Chondrocyte (in vitro differentiated cells): ENCODE measurements around the gene STK40. TPM values are rescaled to one million over a fixed set of nuclear protein-coding genes. Genes with fewer than 3 reads are reported as not detected.

ENCODE experiments used
- DNase-seq: peaks from one replicate; pipeline ENCODE4 v3.0.0; 2021; ENCODE audit warnings: mixed read lengths, low spot score
- H3K27ac Mint-ChIP-seq: one replicate; pipeline ENCODE4 v1.8.0; 2021; ENCODE audit warnings: mild to moderate bottlenecking, moderate library complexity, mixed read lengths; ENCODE audit not compliant: unreplicated experiment
- H3K27me3 Mint-ChIP-seq: 2 replicates; pipeline ENCODE4 v1.8.0; 2021; ENCODE audit warnings: low read depth, mixed read lengths
- H3K36me3 Mint-ChIP-seq: 2 replicates; pipeline ENCODE4 v1.8.0; 2021; ENCODE audit warnings: low read depth, mixed read lengths
- H3K4me1 Mint-ChIP-seq: 2 replicates; pipeline ENCODE4 v1.8.0; 2021; ENCODE audit warnings: low read depth, mild to moderate bottlenecking, mixed read lengths
- H3K4me3 Mint-ChIP-seq: one replicate; pipeline ENCODE4 v1.8.0; 2021; ENCODE audit warnings: mild to moderate bottlenecking, moderate library complexity, mixed read lengths; ENCODE audit not compliant: unreplicated experiment
- H3K9me3 Mint-ChIP-seq: 2 replicates; pipeline ENCODE4 v1.8.0; 2021; ENCODE audit warnings: low read depth, mixed read lengths
- long read RNA-seq: library from polyadenylated mRNA; stranded (forward); transcript quantifications from one replicate; pipeline ENCODE4 v2.0.0, GENCODE V29; 2021
- total RNA-seq: library from RNA; stranded (reverse); gene quantifications from 3 replicates; pipeline ENCODE4 v1.2.1, GENCODE V29; 2021
- TF ChIP-seq, protein P1 (sequence below): fragments of 200-600 bp; sonication (generic); IDR thresholded peaks from 2 replicates; pipeline ENCODE4 v1.5.0; 2021; ENCODE audit warnings: antibody characterized with exemption, mild to moderate bottlenecking, moderate library complexity

The STK40 gene, protein sequence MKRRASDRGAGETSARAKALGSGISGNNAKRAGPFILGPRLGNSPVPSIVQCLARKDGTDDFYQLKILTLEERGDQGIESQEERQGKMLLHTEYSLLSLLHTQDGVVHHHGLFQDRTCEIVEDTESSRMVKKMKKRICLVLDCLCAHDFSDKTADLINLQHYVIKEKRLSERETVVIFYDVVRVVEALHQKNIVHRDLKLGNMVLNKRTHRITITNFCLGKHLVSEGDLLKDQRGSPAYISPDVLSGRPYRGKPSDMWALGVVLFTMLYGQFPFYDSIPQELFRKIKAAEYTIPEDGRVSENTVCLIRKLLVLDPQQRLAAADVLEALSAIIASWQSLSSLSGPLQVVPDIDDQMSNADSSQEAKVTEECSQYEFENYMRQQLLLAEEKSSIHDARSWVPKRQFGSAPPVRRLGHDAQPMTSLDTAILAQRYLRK
- total RNA-seq = 42.6 to 63.7 TPM (median 59.9 TPM) in 3 replicates
- long read RNA-seq, transcript STK40-204 (11 exons, 3,621 nt) = major isoform, 67 of 122 reads
- long read RNA-seq, partial matches to known transcripts = 18 of 122 reads
- long read RNA-seq, other reads (novel, unspliced or antisense) = 35 of 122 reads

DNA sequence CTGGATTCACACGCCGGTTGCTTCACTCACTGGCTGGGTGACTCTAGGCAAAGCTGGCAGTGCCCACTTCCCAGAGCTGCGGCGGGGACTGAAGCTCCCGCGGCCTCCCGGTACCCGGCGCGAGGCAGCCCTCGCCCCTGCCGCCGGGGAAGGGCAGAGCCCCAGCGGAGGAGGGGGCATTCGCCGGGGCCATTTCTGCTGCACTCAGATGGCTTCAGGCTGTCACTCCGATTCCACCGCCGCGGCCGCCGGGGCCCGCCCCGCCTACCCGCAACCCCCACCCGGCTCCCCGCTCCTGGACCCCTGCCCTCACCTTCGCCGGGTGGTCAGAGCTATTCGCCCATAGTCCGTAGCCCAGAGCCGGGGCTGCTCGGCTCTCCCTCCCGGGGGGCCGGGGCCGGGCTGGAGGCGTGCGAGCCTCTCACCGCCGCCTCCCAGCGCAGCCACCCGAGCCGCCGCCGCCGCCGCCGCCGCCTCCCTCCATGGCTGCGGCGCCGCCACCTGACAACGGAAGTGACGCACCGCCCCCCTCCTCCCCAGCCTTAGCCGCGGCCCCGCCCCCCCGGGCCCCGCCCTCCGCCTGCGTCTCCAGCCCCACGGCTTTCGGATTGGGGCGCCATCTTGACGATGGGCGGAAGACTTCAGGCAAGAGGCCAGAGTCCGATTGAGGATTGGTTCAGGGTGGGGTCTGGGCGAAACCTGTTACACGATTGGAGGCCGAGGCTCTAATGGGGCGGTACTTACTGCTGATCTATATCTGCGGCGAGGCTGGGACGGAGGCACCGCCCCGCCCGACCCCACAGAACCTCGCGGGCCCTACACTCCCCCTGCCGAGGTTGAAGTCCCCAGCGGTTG, at the start of gene STK40:
STK40 (minus strand) TSS at position 515 of the 855 bp plus-strand sequence. CDS start 24,592 bp downstream, outside the sequence.
- peak within 1 kb of the TSS; percentile 100 for H3K27ac Mint-ChIP-seq

DNA sequence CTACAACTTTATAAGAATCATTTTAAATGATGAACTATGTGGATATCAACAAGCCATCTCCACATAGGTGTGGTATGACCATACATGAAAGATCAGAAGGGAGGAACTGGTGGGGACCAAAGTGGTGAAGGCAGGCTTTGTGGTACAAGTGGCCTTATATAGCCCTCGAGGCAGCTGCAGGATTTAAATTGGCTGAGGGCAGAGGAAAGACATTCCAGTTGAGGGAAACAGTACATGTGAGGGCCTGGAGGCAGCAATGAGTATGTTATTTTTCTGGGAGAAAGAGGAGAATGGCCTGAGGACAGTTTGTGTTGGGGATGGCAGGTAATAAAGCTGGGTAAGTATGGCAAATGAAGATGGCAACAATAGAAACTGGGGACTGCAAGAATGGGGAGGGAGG, 47.4 kb upstream of the STK40 start:
- peaks cover 11% of the 10 kb centered on the region for H3K36me3 Mint-ChIP-seq
- peak overlapping the region; percentile 23 for H3K27ac Mint-ChIP-seq
- peaks cover 11% of the 10 kb centered on the region for H3K4me1 Mint-ChIP-seq
- DNase-seq = no peak
- no peaks in the 10 kb centered on the region for H3K9me3 Mint-ChIP-seq
- TF ChIP-seq, protein P1, sequence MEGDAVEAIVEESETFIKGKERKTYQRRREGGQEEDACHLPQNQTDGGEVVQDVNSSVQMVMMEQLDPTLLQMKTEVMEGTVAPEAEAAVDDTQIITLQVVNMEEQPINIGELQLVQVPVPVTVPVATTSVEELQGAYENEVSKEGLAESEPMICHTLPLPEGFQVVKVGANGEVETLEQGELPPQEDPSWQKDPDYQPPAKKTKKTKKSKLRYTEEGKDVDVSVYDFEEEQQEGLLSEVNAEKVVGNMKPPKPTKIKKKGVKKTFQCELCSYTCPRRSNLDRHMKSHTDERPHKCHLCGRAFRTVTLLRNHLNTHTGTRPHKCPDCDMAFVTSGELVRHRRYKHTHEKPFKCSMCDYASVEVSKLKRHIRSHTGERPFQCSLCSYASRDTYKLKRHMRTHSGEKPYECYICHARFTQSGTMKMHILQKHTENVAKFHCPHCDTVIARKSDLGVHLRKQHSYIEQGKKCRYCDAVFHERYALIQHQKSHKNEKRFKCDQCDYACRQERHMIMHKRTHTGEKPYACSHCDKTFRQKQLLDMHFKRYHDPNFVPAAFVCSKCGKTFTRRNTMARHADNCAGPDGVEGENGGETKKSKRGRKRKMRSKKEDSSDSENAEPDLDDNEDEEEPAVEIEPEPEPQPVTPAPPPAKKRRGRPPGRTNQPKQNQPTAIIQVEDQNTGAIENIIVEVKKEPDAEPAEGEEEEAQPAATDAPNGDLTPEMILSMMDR = no peak
- no peaks in the 10 kb centered on the region for H3K27me3 Mint-ChIP-seq
- no peak overlapping the region for H3K4me3 Mint-ChIP-seq

More for the DNA sequence above, at the start of gene STK40:
- H3K27me3 Mint-ChIP-seq = no peaks in the 10 kb centered on the region
- no peaks in the 10 kb centered on the region for H3K9me3 Mint-ChIP-seq
- H3K36me3 Mint-ChIP-seq = peaks cover 5% of the 10 kb centered on the region
- DNase-seq = no peak
- H3K4me3 Mint-ChIP-seq = peak within 1 kb of the TSS; percentile 92
- peaks cover 75% of the 10 kb centered on the region for H3K4me1 Mint-ChIP-seq
- TF ChIP-seq, protein P1 = peak; percentile 9

DNA sequence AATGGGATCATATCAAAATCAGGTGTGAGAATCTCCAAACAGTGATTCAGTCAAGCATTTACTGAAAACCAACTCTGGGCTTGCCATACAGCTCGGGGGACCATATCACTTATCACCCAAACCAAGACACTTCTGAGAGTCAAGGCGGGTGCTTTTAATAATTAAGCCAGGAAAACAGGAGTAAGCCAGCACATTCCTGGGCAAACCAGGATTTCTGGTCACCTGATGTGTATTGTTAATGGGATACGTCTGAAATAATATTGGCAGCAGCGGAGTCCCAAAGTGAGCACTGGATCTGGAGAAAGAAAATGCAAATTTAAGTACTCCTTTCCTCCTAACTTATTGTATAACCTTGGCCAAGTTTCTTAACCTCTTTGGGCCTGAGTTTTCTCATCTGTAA, 46.9 kb upstream of the STK40 start:
- H3K27me3 Mint-ChIP-seq = no peaks in the 10 kb centered on the region
- no peaks in the 10 kb centered on the region for H3K9me3 Mint-ChIP-seq
- no peak for DNase-seq
- H3K4me3 Mint-ChIP-seq = no peak overlapping the region
- H3K4me1 Mint-ChIP-seq = peaks cover 11% of the 10 kb centered on the region
- H3K27ac Mint-ChIP-seq = no peak overlapping the region
- TF ChIP-seq, protein P1 = no peak
- peaks cover 11% of the 10 kb centered on the region for H3K36me3 Mint-ChIP-seq

DNA sequence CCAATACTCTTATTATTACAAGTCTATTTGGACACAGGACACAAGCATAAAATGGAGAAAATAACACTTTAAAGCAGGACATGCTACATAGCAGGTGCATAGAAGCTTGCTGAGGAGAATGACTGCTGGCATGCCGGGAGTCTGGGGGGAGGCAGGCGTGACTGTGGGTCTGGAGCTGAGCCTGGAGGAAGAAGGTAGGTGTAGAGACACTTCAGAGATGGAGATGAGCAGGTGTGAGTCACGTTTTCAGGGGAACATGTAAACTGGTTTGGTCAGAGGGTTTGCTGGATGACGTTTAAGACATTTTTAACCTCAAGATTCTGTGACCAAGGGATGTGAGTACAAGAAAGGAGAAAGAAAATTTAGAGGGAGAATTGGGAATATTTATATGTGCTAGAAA, 40.1 kb upstream of the STK40 start:
- DNase-seq = no peak

More for the DNA sequence above, 40.1 kb upstream of the STK40 start:
- H3K36me3 Mint-ChIP-seq = peaks cover 6% of the 10 kb centered on the region
- H3K27me3 Mint-ChIP-seq = no peaks in the 10 kb centered on the region
- no peaks in the 10 kb centered on the region for H3K9me3 Mint-ChIP-seq
- no peak overlapping the region for H3K4me3 Mint-ChIP-seq
- no peak overlapping the region for H3K27ac Mint-ChIP-seq
- H3K4me1 Mint-ChIP-seq = peaks cover 3% of the 10 kb centered on the region
- TF ChIP-seq, protein P1 = no peak
